K562 (cell line): ENCODE measurements around the gene LCE2B. TPM values are rescaled to one million over a fixed set of nuclear protein-coding genes. Genes with fewer than 3 reads are reported as not detected.

ENCODE experiments used
- ATAC-seq: fragments of 200-7000 bp; cut with Tn5 transposase; 3 replicates; pipeline ENCODE4 v1.9.1; 2020; ENCODE audit warnings: moderate library complexity
- BruUV-seq: library from RNA; stranded (reverse); fragments of 400-500 nt; replicated peaks from 2 replicates; lab custom pipeline; 2021; lab: Mats Ljungman, UMichigan
- CTCF ChIA-PET: fragments of 300-600 bp; formaldehyde crosslinking; extraction: SDS; loops from one replicate; lab custom pipeline; 2021; ENCODE audit warnings: low intra/inter-chr PET ratio; lab: Yijun Ruan, JAX
- POLR2A ChIA-PET: fragments of 300-600, 350-650 bp; sonication (Branson Sonifier 250); formaldehyde crosslinking; extraction: SDS; loops from one replicate; lab custom pipeline; 2021; ENCODE audit warnings: antibody characterized with exemption, inconsistent platforms; lab: Yijun Ruan, JAX
- DNase-seq, 4 experiments: peaks; one replicate each; pipeline versions ENCODE4 v3.0.0 to v3.0.0-alpha.2; 2011 to 2018; ENCODE audit warnings: low spot score in 3 of 4, mixed read lengths in 3 of 4; ENCODE audit errors: extremely low read depth in 1 of 4
- FAIRE-seq: peaks from 2 replicates; lab custom pipeline; 2011; peaks lifted over from hg19 to GRCh38; lab: Jason Lieb, UNC
- H2AFZ ChIP-seq: 2 replicates; pipeline ENCODE4 v1.6.0; 2011; ENCODE audit warnings: low read depth, low read length, control low read depth, inconsistent platforms
- H3K27ac ChIP-seq: fragments of 200-600 bp; 3 replicates; pipeline ENCODE4 v1.8.0; 2011; ENCODE audit warnings: low read depth, mild to moderate bottlenecking, control low read depth, inconsistent platforms, low read length, moderate library complexity, mixed read lengths; ENCODE audit errors: extremely low read depth
- H3K27me3 ChIP-seq, 2 experiments: fragments of 300-600 bp in 1 of 2; 2 replicates in 1 of 2; 3 replicates in 1 of 2; pipeline versions ENCODE4 v1.6.0 to v1.8.0; 2011; ENCODE audit warnings: inconsistent platforms in 2 of 2, low read length in 2 of 2, mild to moderate bottlenecking in 1 of 2, mixed read lengths in 1 of 2, moderate library complexity in 1 of 2; ENCODE audit not compliant: control insufficient read depth in 2 of 2, insufficient read depth in 2 of 2
- H3K36me3 ChIP-seq: fragments of 300-600 bp; 3 replicates; pipeline ENCODE4 v1.8.0; 2011; ENCODE audit warnings: mild to moderate bottlenecking, low read length, inconsistent platforms; ENCODE audit not compliant: control insufficient read depth, insufficient read depth
- H3K4me1 ChIP-seq, 2 experiments: fragments of 200-600 bp in 1 of 2; replicated peaks in 1 of 2; 2 replicates in 1 of 2; 3 replicates in 1 of 2; pipeline versions ENCODE4 v1.5.1 to v1.8.0; 2011; ENCODE audit warnings: inconsistent platforms in 2 of 2, low read length in 2 of 2, mild to moderate bottlenecking in 1 of 2, mixed read lengths in 1 of 2, moderate library complexity in 1 of 2; ENCODE audit not compliant: control insufficient read depth in 2 of 2, insufficient read depth in 2 of 2
- H3K4me2 ChIP-seq: 2 replicates; pipeline ENCODE4 v1.6.1; 2011; ENCODE audit warnings: low read length, control low read depth, inconsistent platforms, mixed read lengths; ENCODE audit not compliant: insufficient read depth
- H3K4me3 ChIP-seq: fragments of 200-600 bp; sonication (generic), shearing (Covaris generic); 2 replicates; pipeline ENCODE4 v1.5.1; 2016; ENCODE audit warnings: control low read depth, inconsistent platforms
- H3K79me2 ChIP-seq: fragments of 200-600 bp; 3 replicates; pipeline ENCODE4 v1.8.0; 2011; ENCODE audit warnings: low read length, inconsistent platforms; ENCODE audit not compliant: control insufficient read depth, insufficient read depth
- H3K9ac ChIP-seq, 2 experiments: 2 replicates each; pipeline versions ENCODE4 v1.6.0 to v1.6.1; 2011; ENCODE audit warnings: low read depth in 2 of 2, low read length in 2 of 2, control low read depth in 1 of 2, inconsistent platforms in 1 of 2, mild to moderate bottlenecking in 1 of 2, mixed read lengths in 1 of 2; ENCODE audit not compliant: insufficient read depth in 1 of 2
- H3K9me1 ChIP-seq: one replicate; pipeline ENCODE4 v1.6.0; 2011; ENCODE audit warnings: inconsistent platforms, mild to moderate bottlenecking, low read length, moderate library complexity; ENCODE audit not compliant: control insufficient read depth, insufficient read depth
- H3K9me3 ChIP-seq: replicated peaks from 2 replicates; pipeline ENCODE4 v1.5.1; 2011; ENCODE audit warnings: low read depth, low read length, inconsistent platforms; ENCODE audit not compliant: control insufficient read depth, insufficient read depth
- H4K20me1 ChIP-seq: replicated peaks from 2 replicates; pipeline ENCODE4 v1.6.1; 2011; ENCODE audit warnings: low read length, inconsistent platforms, mixed read lengths; ENCODE audit not compliant: control insufficient read depth, insufficient read depth
- CHCHD3 ChIP-seq: fragments of 250-450 bp; sonication (Bioruptor Pico); IDR thresholded peaks from 2 replicates; pipeline ENCODE4 v2.1.2; 2022; ENCODE audit warnings: mild to moderate bottlenecking
- ESRRA ChIP-seq: fragments of 450-650 bp; IDR thresholded peaks from 2 replicates; pipeline ENCODE4 v1.6.1; 2014; ENCODE audit warnings: low read depth, mild to moderate bottlenecking, moderate library complexity, borderline replicate concordance
- FOXK2 ChIP-seq, 2 experiments: fragments of 450-650 bp; IDR thresholded peaks in 1 of 2; conservative IDR thresholded peaks in 1 of 2; 2 replicates each; pipeline ENCODE4 v1.6.1; 2016; ENCODE audit warnings: low read depth in 2 of 2, mild to moderate bottlenecking in 1 of 2
- RBM22 ChIP-seq: fragments of 200-400 bp; formaldehyde crosslinking; IDR thresholded peaks from 2 replicates; pipeline ENCODE4 v1.6.1; 2018; ENCODE audit warnings: low read length, low read depth; ENCODE audit not compliant: poor library complexity, severe bottlenecking
- ZBTB8A ChIP-seq: fragments of 450-650 bp; IDR thresholded peaks from 2 replicates; pipeline ENCODE4 v1.6.1; 2018; ENCODE audit warnings: mild to moderate bottlenecking, moderate library complexity; ENCODE audit not compliant: partially characterized antibody
- ZNF12 ChIP-seq: sonication (generic); formaldehyde crosslinking; IDR thresholded peaks from 2 replicates; pipeline ENCODE4 v1.4.0; 2020; ENCODE audit warnings: mild to moderate bottlenecking, missing genetic modification reagents
- ZNF232 ChIP-seq: sonication (generic); formaldehyde crosslinking; IDR thresholded peaks from 2 replicates; pipeline ENCODE4 v1.8.0; 2022; ENCODE audit warnings: mild to moderate bottlenecking, missing genetic modification reagents
- WGBS: fragments of 100-300 bp; shearing (Covaris generic); methylation state at CpG from one replicate; pipeline ENCODE4 v1.1.6; 2016; ENCODE audit warnings: low coverage, mixed read lengths; ENCODE audit not compliant: insufficient coverage; ENCODE audit errors: missing lambda C conversion rate; 5-methylcytosine and 5-hydroxymethylcytosine counted together
- in situ Hi-C: fragments of 300-500 bp; cut with MboI; formaldehyde crosslinking; loops from 4 replicates; pipeline ENCODE4 v1.15.0; 2018; ENCODE audit warnings: inconsistent platforms, mixed read lengths
- intact Hi-C: fragments of 100-400 bp; cut with micrococcal nuclease; formaldehyde crosslinking; loops from 2 replicates; pipeline ENCODE4 v1.14.2; 2022
- polyA plus RNA-seq, 8 experiments: library from polyadenylated mRNA; depleted of rRNA in 4 of 8; stranded (reverse) in 5 of 8; unstranded in 3 of 8; fragments of >200 nt; fragmentation: Nextera tagmentation in 2 of 8; fragmentation: Illumina TruSeq in 1 of 8; extraction: Ambion mirVana in 2 of 8; extraction: Trizol in 1 of 8; gene quantifications; 2 replicates each; pipeline versions ENCODE4 v1.2.1 to v1.2.3, GENCODE V29; 2011 to 2014; ENCODE audit warnings: inconsistent platforms in 1 of 8, missing spikeins in 1 of 8
- total RNA-seq, 7 experiments: library from RNA; depleted of rRNA in 6 of 7; stranded (reverse); fragments of >200 nt in 6 of 7; fragmentation: Illumina TruSeq in 2 of 7; extraction: Trizol in 2 of 7; gene quantifications; 2 replicates each; pipeline versions ENCODE4 v1.2.1 to v1.2.3, GENCODE V29; 2011 to 2021; ENCODE audit warnings: low replicate concordance in 1 of 7
- TF ChIP-seq, protein P1 (sequence below): sonication (generic); formaldehyde crosslinking; IDR thresholded peaks from 2 replicates; pipeline ENCODE4 v1.8.1; 2023; ENCODE audit warnings: missing genetic modification reagents, mild to moderate bottlenecking, borderline replicate concordance
- TF ChIP-seq, protein P2 (sequence below): fragments of 450-650 bp; IDR thresholded peaks from 2 replicates; pipeline ENCODE4 v1.7.1; 2018; ENCODE audit warnings: mild to moderate bottlenecking, low read depth; ENCODE audit not compliant: partially characterized antibody

Gene LCE2B
- total and polyA plus RNA-seq, 9 of the 15 experiments (the other 6 are each of a cell fraction or from before 2014, with no cell fraction given): not detected

DNA sequence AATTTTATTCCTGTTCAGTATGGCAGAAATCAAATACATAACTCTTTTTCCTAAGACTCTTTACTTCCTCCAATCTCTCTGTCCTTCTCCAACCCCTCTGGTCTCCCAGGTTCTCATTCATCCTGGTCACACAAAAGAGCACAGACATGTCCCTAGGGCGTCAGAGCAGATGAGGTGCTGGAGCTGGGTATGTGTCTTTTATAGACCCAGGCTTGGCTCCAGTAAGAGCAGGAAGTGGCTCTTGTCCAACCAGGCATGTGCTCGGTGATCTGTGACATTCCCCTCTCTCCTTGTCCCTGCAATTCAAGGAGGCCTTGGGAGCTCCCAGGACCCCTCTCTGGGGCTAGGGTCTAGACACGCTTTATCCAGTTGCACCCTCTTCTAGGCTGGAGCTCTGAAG lies 40.8 kb upstream of the LCE2B start:
- Histone ChIP-seq H3K4me2 (no peak overlapping the region), H3K4me1 (no peaks in the 10 kb centered on the region), H2AFZ (no peak overlapping the region), H3K9ac (no peak overlapping the region), H3K79me2 (no peaks in the 10 kb centered on the region), H3K27me3 (no peaks in the 10 kb centered on the region), H3K4me3 (no peak overlapping the region), H3K9me1 (peaks cover 3% of the 10 kb centered on the region), H3K27ac (no peak overlapping the region)
- no peak for DNase-seq
- in situ Hi-C loops: no loop called here
- no peak for TF ChIP-seq ESRRA
- TF ChIP-seq ZNF232 (CRISPR knock-in tag): no peak
- no peak for TF ChIP-seq ZBTB8A
- no peak for TF ChIP-seq RBM22
- TF ChIP-seq CHCHD3 (CRISPR knock-in tag): no peak
- no peak for TF ChIP-seq ZNF12 (CRISPR knock-in tag)
- TF ChIP-seq, all 486 proteins: peak for 0
- WGBS: 0% methylated on average over 3 of the region's 3 CpGs
- Histone ChIP-seq H3K9me3 (no peaks in the 10 kb centered on the region), H4K20me1 (no peaks in the 10 kb centered on the region), H3K36me3 (no peaks in the 10 kb centered on the region)
- ChIA-PET CTCF (no interaction called here), POLR2A (no interaction called here)
- ATAC-seq (no peak), FAIRE-seq (no peak)
- intact Hi-C loops: no loop called here
- no TSS peak for BruUV-seq

DNA sequence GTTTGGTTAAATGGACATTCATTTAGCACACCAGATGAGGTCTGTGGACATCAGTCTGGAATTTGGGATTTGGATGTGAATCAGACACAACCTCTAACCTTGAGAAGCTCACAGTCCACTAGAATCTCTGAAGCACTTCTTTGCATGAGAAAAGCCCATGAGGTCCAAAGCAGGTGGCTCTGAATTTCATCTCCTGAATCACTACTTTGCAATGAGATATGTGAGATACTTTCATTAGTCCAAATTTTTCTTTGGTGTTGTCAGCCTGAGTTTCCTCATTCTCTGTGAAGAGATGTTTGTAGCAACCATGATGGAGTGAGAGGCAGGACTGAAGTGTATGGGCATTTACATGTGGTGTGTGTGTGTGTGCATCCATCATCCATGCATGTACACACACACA lies 39.3 kb upstream of the LCE2B start:
- Histone ChIP-seq H3K4me1 (no peaks in the 10 kb centered on the region), H3K79me2 (no peaks in the 10 kb centered on the region), H3K36me3 (no peaks in the 10 kb centered on the region), H4K20me1 (no peaks in the 10 kb centered on the region), H3K9me3 (no peaks in the 10 kb centered on the region), H3K9me1 (peaks cover 3% of the 10 kb centered on the region), H3K27ac (no peak overlapping the region), H3K27me3 (no peaks in the 10 kb centered on the region), H3K4me3 (no peak overlapping the region), H3K9ac (no peak overlapping the region), H3K4me2 (no peak overlapping the region), H2AFZ (no peak overlapping the region)
- ATAC-seq (no peak), DNase-seq (no peak), FAIRE-seq (no peak)
- BruUV-seq: no TSS peak
- intact Hi-C loops (no loop called here), in situ Hi-C loops (no loop called here)
- POLR2A ChIA-PET: interaction anchor here (1.5 kb wide), 1 partner anchor 10 kb away, joined by 3 read pairs; no protein-coding TSS in a partner anchor
- CTCF ChIA-PET: no interaction called here
- no peak for TF ChIP-seq FOXK2 (conservative IDR thresholded peaks at IDR 0.05 in 1 of 2, IDR thresholded peaks at IDR 0.05 in 1 of 2; ENCODE audit: low read depth in 2 of 2)
- TF ChIP-seq, protein P1, sequence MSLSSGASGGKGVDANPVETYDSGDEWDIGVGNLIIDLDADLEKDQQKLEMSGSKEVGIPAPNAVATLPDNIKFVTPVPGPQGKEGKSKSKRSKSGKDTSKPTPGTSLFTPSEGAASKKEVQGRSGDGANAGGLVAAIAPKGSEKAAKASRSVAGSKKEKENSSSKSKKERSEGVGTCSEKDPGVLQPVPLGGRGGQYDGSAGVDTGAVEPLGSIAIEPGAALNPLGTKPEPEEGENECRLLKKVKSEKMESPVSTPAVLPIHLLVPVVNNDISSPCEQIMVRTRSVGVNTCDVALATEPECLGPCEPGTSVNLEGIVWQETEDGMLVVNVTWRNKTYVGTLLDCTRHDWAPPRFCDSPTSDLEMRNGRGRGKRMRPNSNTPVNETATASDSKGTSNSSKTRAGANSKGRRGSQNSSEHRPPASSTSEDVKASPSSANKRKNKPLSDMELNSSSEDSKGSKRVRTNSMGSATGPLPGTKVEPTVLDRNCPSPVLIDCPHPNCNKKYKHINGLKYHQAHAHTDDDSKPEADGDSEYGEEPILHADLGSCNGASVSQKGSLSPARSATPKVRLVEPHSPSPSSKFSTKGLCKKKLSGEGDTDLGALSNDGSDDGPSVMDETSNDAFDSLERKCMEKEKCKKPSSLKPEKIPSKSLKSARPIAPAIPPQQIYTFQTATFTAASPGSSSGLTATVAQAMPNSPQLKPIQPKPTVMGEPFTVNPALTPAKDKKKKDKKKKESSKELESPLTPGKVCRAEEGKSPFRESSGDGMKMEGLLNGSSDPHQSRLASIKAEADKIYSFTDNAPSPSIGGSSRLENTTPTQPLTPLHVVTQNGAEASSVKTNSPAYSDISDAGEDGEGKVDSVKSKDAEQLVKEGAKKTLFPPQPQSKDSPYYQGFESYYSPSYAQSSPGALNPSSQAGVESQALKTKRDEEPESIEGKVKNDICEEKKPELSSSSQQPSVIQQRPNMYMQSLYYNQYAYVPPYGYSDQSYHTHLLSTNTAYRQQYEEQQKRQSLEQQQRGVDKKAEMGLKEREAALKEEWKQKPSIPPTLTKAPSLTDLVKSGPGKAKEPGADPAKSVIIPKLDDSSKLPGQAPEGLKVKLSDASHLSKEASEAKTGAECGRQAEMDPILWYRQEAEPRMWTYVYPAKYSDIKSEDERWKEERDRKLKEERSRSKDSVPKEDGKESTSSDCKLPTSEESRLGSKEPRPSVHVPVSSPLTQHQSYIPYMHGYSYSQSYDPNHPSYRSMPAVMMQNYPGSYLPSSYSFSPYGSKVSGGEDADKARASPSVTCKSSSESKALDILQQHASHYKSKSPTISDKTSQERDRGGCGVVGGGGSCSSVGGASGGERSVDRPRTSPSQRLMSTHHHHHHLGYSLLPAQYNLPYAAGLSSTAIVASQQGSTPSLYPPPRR (CRISPR knock-in tag): no peak
- TF ChIP-seq, protein P2, sequence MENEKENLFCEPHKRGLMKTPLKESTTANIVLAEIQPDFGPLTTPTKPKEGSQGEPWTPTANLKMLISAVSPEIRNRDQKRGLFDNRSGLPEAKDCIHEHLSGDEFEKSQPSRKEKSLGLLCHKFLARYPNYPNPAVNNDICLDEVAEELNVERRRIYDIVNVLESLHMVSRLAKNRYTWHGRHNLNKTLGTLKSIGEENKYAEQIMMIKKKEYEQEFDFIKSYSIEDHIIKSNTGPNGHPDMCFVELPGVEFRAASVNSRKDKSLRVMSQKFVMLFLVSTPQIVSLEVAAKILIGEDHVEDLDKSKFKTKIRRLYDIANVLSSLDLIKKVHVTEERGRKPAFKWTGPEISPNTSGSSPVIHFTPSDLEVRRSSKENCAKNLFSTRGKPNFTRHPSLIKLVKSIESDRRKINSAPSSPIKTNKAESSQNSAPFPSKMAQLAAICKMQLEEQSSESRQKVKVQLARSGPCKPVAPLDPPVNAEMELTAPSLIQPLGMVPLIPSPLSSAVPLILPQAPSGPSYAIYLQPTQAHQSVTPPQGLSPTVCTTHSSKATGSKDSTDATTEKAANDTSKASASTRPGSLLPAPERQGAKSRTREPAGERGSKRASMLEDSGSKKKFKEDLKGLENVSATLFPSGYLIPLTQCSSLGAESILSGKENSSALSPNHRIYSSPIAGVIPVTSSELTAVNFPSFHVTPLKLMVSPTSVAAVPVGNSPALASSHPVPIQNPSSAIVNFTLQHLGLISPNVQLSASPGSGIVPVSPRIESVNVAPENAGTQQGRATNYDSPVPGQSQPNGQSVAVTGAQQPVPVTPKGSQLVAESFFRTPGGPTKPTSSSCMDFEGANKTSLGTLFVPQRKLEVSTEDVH: no peak
